ENCODE results near the gene RIMBP3B. TPM values are rescaled to one million over a fixed set of nuclear protein-coding genes. Genes with fewer than 3 reads are reported as not detected.
A peak's percentile ranks its signal among the peaks of the same experiment; 100 is the strongest.
"Not testable (repeated sequence)": the region's sequence is repeated elsewhere in the genome, so short reads cannot be mapped to it uniquely, and the experiment has no call there.

Gene RIMBP3B
- total RNA-seq, 1 donor from 2014 or later: 0.21 TPM

DNA sequence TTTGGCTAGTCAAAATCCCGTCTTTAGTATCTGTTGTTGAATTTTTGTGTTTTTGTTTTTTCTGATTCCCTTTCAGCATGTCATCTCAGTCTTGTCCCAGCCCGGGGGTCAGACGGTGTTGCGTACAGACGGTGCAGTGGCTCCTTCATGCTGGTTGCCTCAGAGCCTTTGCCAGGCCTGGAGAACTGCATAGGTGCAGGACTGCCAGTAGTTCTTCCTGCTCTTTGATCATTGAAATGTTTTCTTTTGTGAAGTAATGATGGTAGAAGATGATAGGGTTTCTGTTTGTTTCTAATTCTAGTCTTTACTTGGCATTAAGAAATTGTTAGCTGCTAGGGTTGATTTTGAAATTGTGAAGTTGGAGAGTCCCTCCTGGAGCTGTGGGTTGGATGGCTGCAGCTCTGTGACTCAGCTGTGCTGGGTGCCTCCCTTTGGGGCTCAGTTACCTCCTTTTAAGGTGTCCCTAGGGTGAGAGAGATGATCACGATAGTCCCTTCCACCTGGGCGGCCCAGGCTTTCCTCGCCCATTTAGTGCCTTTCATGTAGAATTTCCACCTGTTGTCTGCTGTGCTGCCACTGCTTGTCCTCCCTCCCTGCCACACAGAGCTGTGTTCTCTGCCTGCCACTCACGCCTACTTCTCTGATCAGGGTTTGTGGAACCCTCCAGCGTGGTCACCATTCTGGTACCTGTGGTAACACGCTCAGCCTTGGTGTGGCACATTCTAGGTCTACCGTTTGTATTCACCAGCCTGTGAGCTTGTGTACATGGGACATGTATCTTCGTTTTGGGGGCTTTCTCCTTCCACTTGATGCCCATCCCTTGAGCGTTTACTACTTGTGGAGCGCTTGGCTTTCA is 51.1 kb downstream of the RIMBP3B start:
- H3K9me3 ChIP-seq; intact Hi-C loops (cut with DNase I); ATAC-seq; H3K27ac ChIP-seq; H3K4me1 ChIP-seq; H3K36me3 ChIP-seq; H3K4me3 ChIP-seq; H3K27me3 ChIP-seq (ENCODE audit: low read depth); DNase-seq: not testable (repeated sequence)

DNA sequence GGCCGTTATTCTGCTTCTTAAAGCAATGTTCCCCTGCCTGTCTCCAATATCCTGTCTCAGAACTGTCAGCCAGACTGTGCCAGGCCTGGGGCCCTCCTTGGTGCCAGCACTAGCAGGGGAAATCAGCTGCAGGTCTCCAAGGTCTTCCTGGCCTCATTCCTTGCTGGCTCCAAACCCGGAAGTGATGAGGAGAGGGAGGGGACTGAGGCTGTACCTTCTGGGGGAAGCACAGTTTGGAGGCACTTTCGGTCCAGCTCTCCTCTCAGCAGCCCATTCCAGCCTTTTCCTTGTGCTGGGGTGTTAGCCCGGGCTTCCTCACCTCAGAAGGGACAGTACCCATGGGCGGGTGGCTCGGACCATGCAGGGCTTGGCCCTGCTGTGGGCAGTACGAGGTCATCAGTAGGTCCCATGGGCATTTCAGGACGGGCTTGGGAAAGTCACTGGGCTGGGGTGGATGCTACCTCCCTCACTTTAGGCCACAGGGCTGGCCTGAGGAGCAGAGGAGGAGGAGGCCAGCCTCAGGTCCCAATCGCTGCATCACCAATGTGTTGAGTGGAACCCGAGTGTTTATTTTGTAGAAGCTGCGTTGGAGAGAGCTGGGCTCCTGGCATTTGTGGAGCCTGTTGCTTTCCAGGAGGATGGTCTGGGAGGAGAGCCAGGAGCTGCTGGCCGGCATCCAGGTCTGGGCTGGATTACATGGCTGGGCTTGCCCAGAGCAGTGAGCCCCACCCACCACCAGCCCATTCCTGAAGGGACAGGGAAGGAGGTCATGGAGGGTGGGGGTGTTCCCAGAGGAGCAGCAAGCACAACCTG is 52.7 kb downstream of the RIMBP3B start:
- H3K4me1 ChIP-seq; intact Hi-C loops (cut with DNase I); H3K9me3 ChIP-seq; H3K4me3 ChIP-seq; H3K27me3 ChIP-seq (ENCODE audit: low read depth); H3K27ac ChIP-seq; H3K36me3 ChIP-seq: not testable (repeated sequence)
- peak; percentile 39 for DNase-seq
- ATAC-seq: peak; percentile 84 to 86

DNA sequence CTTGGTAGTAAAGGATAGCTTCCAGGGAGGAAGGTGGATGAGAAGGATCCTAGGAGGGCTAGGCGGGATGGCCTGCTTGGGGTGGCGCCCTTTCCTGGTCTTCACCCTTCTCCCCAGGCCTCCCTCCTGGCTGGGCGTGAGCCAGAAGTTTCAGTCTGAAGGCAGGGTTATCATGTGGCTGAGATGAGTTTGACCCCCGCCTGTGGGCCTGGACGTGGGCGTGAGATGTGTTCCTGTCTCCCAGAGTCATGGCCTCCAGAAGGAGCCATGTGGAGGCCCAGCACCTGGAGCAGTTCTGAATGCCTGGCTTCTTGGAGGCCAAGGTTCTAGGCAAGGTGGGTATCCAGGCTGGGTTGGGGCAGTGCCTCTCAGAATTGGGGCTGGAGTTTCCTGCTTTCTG is 54.5 kb downstream of the RIMBP3B start:
- DNase-seq; H3K4me1 ChIP-seq; intact Hi-C loops (cut with DNase I); ATAC-seq; H3K36me3 ChIP-seq; H3K9me3 ChIP-seq; H3K27ac ChIP-seq; H3K4me3 ChIP-seq; H3K27me3 ChIP-seq (ENCODE audit: low read depth): not testable (repeated sequence)

Other genes starting within 250 kb of the RIMBP3B start
- gene HIC2, start 33.6 kb downstream of the RIMBP3B start, total RNA-seq: 5.7 TPM
- gene TMEM191C, start 83.6 kb downstream of the RIMBP3B start, total RNA-seq: 3.5 TPM
- gene RIMBP3C, start 167.7 kb downstream of the RIMBP3B start, total RNA-seq: 0.47 TPM
- 47.9 TPM for gene UBE2L3, start 184.0 kb downstream of the RIMBP3B start, total RNA-seq
- gene YDJC, start 246.3 kb downstream of the RIMBP3B start, total RNA-seq: 13.1 TPM
- 0.41 TPM for gene CCDC116, start 249.0 kb downstream of the RIMBP3B start, total RNA-seq